OCI-LY7 (cell line): ENCODE data around the gene PSMB11.

Source experiments
- EZH2phosphoT487 ChIP-seq: fragments of 200-600 bp; sonication (generic); IDR thresholded peaks from 2 replicates; pipeline ENCODE4 v1.6.1; 2018; ENCODE audit warnings: low read depth, borderline replicate concordance, mild to moderate bottlenecking, mixed run types, antibody characterized with exemption, low read length, moderate library complexity, mixed read lengths
- TF ChIP-seq, protein P1 (sequence below): fragments of 200-600 bp; sonication (generic); conservative IDR thresholded peaks from 2 replicates; pipeline ENCODE4 v1.5.1; 2014; ENCODE audit warnings: mild to moderate bottlenecking, antibody characterized with exemption, low read length, moderate library complexity, mixed read lengths

DNA sequence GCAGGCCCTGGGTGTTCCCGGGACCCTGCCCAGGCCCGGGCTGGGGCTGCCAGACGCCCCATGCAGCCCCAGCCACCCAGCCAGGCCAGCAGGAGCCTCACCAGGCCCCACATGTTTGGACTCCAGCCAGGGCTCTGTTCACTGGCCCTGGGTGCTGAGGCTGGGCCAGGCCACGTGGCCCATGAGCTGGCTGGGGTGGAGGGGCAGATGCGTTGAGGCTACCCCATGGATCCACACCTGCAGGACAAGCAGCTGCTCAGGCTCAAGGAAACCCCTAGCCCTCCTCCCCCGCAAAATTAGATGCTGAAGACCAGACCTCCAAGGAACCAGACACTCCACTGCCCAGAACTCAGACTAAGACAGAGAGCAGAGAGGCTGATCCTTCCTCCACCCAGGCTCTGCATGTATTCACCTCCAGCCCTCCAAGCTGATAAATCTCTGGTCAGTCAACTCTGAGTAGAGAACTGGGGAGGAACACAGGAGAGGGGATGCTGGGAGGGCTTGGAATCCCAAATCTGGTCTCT is 13.7 kb downstream of the PSMB11 start:
- TF ChIP-seq, protein P1, sequence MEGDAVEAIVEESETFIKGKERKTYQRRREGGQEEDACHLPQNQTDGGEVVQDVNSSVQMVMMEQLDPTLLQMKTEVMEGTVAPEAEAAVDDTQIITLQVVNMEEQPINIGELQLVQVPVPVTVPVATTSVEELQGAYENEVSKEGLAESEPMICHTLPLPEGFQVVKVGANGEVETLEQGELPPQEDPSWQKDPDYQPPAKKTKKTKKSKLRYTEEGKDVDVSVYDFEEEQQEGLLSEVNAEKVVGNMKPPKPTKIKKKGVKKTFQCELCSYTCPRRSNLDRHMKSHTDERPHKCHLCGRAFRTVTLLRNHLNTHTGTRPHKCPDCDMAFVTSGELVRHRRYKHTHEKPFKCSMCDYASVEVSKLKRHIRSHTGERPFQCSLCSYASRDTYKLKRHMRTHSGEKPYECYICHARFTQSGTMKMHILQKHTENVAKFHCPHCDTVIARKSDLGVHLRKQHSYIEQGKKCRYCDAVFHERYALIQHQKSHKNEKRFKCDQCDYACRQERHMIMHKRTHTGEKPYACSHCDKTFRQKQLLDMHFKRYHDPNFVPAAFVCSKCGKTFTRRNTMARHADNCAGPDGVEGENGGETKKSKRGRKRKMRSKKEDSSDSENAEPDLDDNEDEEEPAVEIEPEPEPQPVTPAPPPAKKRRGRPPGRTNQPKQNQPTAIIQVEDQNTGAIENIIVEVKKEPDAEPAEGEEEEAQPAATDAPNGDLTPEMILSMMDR = no peak
- TF ChIP-seq EZH2phosphoT487 = no peak
